Activated naive CD4-positive, alpha-beta T cell (primary cell): ENCODE measurements around the gene RNF121.

ENCODE experiments used
- DNase-seq, 4 experiments: peaks; one replicate each; lab custom pipeline; 2025; lab: John Stamatoyannopoulos, UW

RNF121 gene

DNA sequence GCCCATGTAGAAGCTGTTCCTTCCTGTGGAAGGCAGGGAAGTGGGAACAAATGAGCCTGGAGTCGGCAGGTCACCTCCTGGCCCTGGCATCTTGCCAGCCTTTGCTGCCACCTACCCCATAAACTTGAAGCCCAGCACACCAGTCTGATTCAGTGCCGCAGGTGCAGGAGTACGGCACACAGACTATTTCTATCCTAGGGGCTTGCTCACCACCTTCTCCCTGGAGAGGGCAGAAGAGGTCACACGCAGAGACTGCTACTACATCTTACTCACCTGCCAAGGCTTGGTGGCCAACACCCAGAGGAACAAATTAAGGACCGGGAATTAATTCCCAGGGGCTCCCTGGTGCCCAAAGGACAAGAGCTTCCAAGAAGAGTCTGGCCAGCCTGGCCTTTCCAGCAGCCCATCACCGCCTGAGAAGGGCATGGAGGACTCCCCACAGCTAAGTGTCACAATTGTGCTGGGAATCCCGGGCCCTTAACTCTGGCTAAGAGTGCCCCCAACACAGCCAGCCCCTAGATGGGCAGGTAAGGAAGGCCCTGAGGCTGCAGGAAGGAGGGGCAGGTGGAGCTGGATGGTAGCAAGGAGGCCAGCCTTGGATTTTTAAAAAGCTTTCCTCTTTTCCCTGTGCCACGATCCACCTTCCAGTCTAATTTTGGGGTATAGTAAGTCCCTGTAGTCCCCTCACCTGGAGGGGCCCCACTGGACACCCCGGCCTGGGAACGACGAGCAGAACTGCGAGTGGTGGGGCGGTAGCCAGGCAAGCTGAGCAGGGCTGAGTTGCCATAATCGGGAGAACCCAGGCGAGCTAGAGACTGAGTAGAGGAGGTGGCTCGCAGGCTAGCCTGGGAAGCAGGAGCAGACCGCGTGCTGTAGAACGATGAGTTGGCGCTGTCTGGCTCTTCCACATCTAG lies 76.8 kb downstream of the RNF121 start:
- DNase-seq, result no peak

DNA sequence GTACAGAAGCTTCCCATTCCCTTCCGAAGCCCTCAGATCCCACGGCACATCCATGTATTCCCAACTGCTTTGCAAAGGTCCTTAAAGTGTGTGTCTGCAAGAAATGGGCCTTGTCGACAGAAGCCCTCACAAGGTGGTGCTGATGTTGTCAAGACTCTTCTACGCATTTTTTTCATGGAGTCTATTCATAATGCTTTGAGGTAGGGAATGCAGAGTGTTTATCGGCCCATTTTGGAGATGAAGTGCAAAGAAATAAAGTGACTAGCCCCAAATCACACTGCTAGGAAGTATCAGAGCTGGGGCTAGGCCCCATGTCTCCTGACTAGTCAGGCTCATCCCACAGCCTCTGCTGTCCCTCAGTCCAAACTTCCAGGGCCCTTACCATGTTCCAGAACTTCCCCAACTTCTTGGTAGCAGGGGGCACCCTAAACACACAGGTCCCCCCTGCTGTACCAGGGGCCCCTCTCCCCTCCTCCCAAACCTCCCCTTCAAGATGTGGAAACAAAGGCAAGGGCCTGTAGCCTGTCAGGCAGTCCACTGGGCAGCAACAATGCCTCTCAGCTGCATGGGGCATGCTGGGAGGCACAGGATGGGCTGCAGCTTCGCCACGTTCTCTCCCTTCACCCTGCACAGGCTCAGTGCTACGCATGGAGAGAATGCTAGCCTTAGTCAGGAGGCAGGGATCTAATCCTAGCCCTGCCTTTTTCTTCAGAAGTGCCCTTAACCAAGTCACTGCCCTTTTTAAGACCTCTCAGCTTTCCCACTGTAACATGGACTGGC lies 77.7 kb downstream of the RNF121 start:
- no peak for DNase-seq

DNA sequence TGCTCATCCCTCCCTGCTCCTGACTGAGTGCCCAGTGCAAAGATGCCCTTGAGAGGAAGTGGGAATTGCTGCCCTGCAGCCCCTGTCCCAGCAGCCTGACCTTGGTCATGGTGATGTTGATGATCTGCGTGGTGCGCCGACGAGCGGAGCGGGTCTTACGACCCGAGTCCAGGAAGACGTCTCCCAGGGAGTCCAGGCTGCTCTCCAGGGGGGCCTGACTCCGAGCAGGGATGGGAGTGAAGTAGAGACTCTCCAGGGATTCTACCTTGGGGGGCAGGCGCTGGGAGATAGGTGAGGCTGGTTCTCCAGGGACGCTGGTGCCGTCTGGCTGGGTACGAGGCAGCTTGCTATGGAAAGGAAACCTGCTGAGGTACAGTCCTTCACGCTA lies 78.2 kb downstream of the RNF121 start:
- DNase-seq, result no peak

DNA sequence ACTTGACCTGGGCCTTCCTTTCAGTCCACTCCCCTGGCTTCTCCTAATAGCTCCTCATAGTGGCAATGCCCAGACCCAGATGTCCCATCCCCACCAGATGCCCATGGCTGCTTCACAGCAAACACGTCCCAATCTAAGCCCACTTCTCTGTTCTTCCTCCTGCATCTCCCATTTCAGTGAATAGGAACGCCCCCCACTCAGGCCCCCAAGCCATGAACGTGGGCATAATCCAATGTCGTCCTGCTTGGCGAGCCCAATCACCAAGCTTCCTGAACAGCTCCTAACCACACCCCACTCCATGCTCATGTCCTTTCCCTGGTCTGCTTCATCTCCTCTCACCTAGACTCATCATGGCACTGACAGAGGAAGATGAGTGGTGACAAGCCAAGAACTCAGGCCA lies 78.7 kb downstream of the RNF121 start:
- DNase-seq, result no peak

DNA sequence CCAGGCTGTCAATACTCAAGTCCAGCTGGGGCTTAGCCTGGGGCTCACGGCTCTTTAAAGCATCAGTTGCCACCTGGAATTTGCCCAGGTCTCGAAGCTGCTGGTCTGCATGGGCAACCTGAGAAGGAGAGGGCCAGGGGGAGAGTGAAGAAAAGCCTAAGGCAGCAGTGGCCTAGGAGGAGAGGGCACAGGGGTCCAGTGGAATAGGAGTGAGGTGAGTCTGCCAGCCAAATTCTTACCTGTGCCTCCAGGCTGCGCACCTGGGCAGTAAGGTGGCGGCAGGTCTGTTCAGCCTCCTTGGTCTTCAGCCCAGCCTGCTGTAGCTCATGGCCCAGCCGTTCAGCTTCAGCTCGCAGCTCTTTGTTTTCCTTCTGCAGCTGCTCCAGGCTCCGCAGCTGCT lies 79.9 kb downstream of the RNF121 start:
- DNase-seq, result no peak

DNA sequence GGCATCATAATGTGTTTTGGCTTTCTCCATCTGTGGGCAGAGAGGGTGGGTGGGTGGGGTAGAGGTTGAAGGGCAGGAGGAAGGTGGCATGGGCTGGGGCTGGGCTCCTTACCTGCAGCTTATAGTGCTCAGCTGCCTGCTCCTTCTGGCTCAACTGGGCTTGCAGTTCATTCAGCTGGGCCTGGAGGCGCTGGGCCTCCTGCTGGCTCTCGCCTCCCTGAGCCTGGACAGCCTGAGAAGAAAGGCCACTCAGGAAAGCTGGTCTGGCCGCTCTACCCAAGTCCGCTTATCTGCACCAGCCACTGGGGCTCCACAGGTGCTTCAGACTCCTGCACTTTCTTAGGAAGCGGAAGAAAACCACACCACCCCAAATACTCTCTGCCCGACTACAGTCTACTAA lies 80.3 kb downstream of the RNF121 start:
- DNase-seq, result no peak

DNA sequence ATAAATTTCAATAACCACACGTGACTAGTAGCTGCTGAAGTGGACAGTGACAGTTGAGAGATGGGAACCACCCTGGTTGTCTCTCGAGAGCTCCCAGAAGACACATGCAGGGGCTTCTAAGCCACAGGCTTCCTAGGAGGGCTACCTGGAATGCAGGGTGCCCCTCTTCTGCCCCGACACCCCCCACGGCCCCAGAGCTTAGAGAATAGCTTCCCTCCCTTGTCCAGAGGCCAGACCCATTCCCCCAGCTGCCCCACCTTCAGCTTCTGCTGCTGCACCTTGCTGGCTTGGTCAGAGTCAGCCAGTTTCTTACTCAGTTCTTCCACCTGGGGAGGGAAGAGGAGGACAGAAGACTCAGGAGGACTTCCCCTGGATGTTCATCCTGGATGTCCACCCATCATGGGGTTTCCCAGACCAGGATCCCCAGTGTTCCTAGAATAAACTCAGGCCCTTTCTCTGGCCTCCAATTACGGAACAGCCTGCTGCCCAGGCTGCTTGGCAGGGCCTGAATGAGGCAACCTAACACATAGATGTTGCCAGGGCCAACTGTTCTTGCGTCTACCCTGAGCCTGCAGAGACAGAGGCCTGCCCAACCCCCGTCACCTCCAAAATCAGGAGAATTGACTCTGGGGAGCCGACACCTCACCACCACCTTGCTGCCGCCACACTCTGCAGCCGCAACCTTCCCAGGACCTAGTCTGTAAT lies 81.8 kb downstream of the RNF121 start:
- DNase-seq, result no peak

DNA sequence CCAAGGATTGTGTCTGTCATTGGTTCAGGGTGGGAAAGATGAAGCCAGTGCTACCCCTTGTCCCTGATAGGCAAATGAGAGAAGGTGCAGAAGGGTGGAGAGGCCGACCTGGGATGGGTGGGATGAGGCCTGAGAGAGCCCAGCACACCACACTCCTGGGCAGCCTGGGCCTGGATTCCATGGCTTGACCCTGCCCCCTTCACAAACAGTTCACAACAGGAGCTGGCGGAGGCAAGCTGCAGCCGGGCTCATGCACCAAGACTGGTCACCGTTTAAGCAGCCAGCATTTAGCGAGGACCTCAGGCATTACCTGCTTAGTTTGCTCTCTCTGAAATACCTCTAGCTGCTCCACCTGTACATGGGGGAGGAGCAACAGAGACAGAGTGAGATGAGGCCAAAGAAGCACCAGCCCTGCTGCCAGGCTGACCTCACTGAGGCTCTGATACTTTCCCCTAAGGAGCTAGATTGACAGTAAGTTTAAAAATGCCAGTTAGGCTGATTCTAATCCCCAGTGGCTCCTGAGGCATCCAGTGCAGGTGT lies 83.3 kb downstream of the RNF121 start:
- DNase-seq, result no peak

DNA sequence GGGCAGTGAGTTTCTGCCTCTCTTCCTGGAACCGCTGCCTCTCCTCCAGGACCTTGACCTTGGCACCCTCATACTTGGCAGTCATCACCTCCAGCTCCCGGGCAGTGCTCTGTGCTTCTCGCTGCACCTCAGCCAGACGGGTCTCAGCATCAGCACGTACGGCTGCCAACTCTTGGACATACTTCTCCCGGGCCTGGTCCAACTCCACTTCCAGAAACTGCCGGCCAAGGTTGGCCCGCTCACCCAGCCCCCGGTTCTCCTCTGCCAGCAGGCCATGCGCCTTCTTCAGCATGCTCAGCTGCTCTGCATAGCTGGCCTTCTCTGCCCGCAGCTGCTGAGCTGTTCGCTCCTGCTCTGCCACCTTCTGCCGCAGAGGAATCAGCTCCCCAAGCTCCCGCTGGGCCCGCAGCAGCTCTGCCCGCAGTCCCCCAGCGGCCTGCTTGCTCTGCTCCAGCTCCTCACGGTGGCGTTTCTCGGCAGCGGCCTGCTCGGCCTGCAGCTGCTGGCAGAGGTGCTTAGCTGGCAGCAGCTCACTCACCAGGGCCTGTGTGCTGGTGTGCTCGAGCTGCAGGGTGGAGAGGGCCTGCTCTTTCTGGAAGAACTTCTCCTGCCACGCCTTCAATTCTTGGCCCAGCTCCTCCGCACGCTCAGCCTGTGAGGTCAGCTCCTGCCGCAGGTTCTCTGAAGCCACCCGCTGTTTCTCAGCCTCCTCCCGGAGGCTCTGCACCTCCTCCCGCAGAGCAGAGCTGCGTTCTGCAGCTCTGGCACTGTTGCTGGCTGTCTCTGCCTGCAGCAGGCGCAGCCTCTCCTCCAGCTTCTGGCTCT lies 84.3 kb downstream of the RNF121 start:
- no peak for DNase-seq

DNA sequence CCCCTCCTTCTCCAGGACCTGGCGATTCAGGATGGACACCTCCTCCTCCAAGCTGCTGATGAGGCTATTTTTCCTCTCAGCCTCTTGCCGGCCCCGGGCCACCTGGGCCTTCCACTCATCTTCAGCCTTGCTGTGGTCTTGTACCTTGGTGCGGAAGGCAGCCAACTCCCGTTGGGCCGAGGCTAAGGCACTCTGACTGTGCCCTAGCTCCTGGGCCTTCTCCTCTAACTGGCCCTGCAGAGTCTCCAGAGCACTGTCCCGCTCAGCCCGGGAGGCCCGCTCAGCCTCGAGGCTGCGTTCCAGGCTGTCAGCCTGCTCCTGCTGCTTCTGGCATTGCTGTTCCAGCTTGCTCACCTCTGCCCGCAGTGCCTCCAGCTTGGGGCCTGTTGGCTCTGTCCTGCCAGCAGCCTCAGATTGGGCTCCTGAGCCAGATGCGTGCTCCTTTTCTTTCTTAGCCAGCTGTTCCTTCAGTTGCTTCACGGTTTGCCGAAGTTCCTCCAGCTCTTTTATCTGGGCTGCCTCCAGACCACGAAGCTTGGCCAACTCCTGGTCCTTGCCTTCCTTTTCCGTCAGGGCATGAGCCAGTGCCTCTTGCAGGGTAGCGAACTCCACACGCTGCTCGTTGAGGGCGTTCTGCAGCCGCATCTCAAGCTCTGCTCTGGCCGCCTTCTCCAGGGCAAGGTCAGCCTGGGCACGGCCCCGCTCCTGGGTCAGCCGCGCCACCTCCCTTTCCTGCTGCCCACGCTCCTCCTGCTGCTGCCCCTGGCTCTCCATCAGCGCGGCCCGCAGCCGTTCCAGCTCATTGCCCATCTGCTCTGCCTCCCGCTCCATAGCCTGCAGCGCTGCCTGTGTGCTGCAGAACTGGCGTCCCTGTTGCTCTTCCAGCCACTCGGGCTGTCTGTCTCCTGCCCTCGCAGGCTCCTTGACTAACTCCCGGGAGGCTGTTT lies 85.2 kb downstream of the RNF121 start:
- no peak for DNase-seq

DNA sequence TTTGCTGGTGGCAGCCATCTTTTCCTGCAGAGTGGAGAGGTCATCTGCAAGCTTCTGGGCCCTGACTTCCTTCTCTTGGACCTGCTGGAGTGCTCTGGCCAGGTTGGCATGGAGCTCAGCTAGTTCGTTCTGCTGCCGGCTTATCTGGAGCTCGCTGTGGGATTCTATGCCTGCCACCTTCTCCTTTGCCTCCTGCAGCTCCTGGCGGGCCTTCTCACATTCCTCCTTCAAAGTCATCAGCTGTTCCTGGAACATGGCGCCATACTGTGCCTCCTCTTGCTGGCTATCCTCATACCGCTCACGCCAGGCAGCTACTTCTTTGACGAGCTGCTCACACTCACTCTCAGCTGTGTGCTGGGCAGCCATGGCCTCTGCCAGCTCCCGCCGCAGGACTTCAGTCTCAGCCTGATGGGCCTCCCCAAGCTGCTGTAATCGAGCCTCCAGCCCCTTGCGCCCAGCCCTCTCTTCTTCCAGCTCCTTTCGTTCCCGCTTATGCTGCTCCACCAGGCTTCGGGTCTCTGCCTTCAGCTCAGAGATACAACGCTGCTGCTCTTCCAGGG lies 86.0 kb downstream of the RNF121 start:
- no peak for DNase-seq

DNA sequence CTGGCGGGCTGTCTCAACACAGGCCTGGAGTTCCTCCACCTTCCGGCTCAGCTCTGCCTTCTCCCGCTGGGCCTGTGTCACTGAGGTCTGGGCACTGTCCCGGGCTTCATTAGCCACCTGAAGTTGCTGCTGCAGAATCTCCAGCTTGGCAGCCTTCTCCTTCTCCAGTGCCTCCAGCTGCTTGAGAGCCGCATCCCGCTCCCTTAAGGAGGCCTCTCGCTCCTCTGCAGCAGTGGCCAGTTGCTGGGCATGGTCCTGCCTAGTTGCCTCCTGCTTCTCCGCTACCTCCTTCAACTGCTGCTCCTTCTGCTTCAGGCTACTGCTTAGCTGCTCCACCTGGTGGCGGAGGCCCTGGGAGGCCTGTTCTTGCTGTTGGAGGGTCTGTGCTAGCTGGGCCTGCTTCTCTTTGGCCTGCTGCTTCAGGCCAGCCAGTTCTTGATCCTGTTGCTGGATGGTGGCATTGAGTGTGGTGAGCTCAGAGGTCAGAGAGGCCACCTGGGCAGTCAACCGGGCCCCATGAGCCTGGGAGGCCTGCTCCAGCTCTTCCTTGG lies 86.7 kb downstream of the RNF121 start:
- no peak for DNase-seq

DNA sequence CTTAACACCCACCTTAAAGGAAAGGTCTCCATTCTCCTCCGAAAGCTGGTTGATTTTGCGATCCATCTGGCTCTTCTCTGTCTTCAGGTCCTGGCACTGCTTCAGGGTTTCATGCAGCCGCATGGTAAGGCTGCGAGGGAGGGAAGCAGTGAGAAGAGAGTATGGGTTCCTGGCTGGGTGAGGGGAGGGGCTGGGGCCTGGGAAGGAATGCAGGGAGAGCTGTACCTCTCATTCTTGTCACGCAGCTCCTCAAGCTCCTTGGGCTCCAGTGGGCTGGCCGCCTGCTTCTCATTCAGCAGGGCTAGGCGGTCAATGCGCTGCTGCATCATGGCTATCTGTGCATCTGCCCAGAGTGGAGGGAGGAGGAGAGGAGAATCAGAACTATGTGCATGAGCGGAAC lies 89.3 kb downstream of the RNF121 start:
- DNase-seq, result no peak

DNA sequence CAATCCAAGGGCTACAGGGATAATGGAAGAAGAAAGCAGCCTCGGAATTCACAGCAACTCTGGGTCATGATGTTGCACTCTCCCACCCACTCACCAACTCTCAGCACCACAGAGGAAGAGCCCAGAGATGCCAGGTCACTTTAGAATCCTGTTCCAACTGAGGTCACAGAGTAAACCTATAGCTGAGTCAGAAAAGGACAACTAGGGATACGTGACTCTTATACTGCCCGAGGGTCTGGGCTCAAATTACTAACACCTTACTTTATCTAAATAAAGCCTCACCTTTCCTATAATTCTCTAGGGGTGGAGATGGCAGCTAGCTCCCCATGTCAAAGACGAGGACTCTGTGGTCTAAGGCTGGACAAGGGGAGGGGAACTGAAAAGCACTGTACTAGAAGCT lies 94.5 kb downstream of the RNF121 start:
- no peak for DNase-seq

DNA sequence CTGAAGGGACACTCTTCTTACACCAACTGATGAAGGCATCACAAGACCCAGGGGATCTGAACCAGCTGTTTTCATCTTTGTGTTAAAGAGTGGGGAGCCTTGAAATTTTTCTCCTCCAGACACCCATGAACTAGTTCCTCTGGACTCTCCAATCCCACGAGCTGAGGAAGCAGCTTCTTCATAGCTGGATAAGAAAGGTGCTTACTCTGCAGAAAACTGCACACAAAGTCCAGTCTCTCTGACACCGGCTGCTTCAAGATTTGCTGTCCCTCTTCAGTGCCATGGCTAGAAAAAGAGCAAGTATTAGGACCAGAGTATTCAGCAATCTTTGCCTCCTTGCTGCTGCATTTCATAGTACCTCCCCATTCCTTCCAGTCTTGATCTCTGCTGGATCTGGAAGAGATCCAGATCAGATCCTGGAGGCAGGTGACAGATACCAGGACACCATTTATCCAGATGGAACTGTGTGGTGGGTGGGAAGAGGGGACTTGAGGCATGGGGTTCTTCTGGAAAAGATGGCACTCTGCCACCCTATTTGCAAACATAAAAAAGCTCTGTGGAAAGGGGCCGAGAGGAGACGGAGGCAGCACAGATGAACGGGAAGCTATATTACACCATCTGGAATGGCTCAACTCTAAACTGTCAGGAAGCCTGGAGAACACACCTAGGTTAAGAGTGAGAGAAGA lies 95.4 kb downstream of the RNF121 start:
- DNase-seq, result no peak

DNA sequence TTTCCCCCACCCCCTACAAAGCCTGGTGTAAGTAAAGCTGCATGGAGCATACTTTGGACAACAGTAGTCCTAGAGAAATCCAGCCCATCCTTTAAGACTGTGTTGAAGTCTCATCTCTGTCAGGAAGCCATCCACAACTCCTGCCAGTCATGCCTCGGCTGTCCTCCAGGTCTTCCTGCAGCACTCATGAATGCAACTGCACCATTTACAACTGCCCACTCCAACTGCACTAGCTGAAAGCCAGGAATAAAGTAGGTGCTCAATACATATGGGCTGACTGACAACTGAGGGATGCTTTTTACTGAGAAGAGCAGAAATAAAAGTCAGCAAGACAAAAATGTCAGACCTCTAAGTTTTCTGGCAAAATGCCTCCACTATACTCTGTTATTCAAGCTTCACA lies 97.2 kb downstream of the RNF121 start:
- no peak for DNase-seq

DNA sequence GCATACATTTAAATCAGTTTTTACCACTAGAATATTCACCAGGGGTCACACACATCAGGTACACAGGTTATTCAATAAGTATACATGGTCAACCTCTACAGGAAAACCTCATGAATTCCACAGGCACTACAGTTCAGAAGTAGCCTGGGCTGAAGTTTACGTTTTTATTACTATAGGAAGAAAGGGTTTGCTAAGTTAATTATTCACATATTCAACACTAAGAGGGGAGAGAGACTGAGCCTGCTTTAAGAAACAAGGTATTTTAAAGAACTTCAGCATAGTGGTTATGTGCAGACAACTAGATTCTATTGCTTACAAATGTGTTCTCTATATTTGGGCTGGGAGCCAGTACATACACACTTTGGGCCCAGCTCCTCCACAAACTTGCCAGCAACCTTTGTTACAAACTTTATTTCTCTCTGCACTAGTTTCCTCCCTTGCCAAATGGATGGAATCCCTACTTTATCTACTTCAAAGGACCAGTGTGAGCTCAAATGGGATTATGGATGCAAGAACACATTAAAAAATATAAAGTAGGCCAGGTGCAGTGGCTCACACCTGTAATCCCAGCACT lies 101.7 kb downstream of the RNF121 start:
- no peak for DNase-seq

DNA sequence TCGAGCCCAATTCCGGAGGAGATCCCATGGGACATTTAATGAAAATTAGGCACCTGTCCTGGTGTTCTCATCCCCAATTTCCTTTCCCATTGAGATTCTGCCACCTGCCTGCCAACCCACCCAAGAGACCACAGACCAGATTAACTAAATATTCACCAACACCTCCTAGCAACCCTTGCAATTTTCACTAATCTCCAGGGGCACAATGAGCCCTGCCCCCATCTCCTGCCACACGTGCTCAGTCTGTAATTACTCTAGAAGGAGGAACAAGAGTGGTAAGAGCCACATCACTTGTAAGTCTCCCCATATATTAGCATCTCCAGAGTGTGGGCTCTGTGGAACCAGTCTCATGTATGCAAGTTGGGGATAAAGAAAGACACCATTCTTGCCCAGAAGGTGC lies 107.8 kb downstream of the RNF121 start:
- no peak for DNase-seq
